ENCODE data around the gene ISG15. TPM values are rescaled to one million over a fixed set of nuclear protein-coding genes. Genes with fewer than 3 reads are reported as not detected.
"Not testable (repeated sequence)": the region's sequence is repeated elsewhere in the genome, so short reads cannot be mapped to it uniquely, and the experiment has no call there.

Gene ISG15
- total RNA-seq, 1 donor from 2014 or later = 11.0 TPM

GRCh38 chr1:992362-992761 is 20.9 kb upstream of the ISG15 start:
- no peak for FAIRE-seq
- DNase-seq (ENCODE audit: low spot score in 2 of 2) = no peak

GRCh38 chr1:993379-993995 is 19.8 kb upstream of the ISG15 start:
- DNase-seq (ENCODE audit: low spot score in 2 of 2) (no peak), FAIRE-seq (no peak)

GRCh38 chr1:994546-994945 is 18.8 kb upstream of the ISG15 start:
- not testable (repeated sequence) for FAIRE-seq; DNase-seq (ENCODE audit: low spot score in 2 of 2)

GRCh38 chr1:995665-996633 is 17.3 kb upstream of the ISG15 start:
- FAIRE-seq (no peak), DNase-seq (ENCODE audit: low spot score in 2 of 2) (no peak)

DNA sequence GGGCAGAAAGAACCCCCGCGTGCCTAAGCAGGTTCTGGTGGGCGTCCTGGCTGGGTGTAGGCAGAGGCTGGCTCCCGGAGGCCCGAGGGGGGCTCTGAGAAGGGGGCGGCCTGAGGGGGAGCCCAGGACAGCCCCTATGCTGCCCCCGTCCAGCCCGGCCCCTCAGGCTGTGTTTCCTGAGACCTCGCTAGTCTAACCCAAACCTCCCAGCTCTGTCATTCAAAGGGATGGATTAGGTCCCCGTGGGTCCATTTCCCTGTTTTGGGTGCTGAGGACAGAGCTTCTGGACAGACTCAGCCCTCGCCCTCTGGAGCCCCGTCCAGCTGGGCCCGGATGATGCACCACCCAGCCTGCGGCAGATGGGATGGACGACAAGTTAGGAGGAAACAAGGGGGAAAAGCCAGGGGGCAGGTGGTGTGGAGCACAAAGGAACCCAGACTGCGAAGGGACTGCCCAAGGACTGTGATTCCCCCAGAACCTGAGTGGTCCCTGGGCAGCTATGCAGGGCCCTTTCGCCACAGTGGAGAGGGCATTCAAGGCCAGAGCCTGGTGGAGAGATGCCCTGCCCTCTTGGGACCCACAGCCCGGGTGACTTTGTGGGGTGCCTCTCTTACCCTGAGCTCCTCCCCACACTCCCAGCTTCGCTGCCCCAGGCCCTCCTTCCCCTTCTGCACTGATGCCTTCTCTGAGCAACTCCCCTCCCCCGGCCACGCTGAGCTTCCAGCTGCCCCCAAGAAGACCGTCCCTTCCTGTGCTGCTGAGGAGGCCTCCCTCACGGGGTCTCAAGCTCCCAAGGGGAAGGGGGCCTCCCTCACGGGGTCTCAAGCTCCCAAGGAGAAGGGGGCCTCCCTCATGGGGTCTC is 16.2 kb upstream of the ISG15 start:
- DNase-seq (ENCODE audit: low spot score in 2 of 2) (no peak), FAIRE-seq (no peak)

- FAIRE-seq = no peak
- no peak for DNase-seq (ENCODE audit: low spot score in 2 of 2)
Measured at GRCh38 chr1:997713-997992, 15.6 kb upstream of the ISG15 start.

- DNase-seq (ENCODE audit: low spot score in 2 of 2) = peak in 1 of 2 donors; percentile 37
- no peak for FAIRE-seq
Measured at GRCh38 chr1:997993-998744, 15.1 kb upstream of the ISG15 start.

- DNase-seq (ENCODE audit: low spot score in 2 of 2) (no peak), FAIRE-seq (no peak)
Measured at GRCh38 chr1:998745-998994, 14.6 kb upstream of the ISG15 start.

- no peak for FAIRE-seq
Measured at GRCh38 chr1:998995-999724, 14.1 kb upstream of the ISG15 start.

GRCh38 chr1:999725-1000356 is 13.5 kb upstream of the ISG15 start, which contains the start of gene HES4:
TSS of gene HES4 (minus strand) at chr1:1000097. CDS start at chr1:999973, 124 bp downstream.
- FAIRE-seq = no peak
- peak; percentile 88 to 90 for DNase-seq (ENCODE audit: low spot score in 2 of 2)

More at GRCh38 chr1:998995-999724, 14.1 kb upstream of the ISG15 start:
- DNase-seq (ENCODE audit: low spot score in 2 of 2) = peak in 1 of 2 donors; percentile 65

DNA sequence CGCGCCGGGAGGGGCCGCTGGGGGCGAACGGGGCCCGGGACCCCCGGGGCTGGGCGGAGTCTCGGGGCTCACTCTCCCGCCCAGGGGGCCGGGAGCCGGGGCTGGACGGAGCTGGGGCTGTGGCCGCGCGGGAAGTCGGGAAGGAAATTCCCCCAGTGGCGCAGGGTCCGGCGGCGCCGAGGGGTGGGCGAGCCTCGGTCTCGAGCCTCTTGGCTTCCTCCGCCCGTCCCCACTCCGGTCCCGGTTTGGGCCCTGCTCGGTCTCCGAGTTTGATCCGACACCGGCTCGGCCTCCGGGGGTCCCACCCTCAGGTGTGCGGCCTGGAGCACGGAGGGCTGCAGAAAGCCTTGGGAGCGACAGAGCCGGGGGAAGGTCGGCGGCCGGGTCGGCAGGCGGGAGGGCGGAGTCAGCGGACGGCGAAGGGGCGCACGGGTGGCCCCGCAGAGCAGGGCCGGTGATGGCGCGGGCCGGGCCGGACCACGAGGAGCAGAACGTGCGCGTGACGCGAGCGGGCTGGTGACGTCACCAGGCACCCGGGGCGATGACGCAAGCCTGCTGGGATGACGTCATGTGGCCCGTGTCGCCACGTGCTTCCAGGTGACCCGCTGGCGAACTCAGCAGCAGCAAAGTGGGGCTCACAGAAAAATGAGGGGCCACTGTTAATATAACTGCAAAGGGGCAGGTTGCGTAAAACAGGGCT is 12.8 kb upstream of the ISG15 start:
- peak; percentile 85 to 94 for DNase-seq (ENCODE audit: low spot score in 2 of 2)
- FAIRE-seq = no peak

DNA sequence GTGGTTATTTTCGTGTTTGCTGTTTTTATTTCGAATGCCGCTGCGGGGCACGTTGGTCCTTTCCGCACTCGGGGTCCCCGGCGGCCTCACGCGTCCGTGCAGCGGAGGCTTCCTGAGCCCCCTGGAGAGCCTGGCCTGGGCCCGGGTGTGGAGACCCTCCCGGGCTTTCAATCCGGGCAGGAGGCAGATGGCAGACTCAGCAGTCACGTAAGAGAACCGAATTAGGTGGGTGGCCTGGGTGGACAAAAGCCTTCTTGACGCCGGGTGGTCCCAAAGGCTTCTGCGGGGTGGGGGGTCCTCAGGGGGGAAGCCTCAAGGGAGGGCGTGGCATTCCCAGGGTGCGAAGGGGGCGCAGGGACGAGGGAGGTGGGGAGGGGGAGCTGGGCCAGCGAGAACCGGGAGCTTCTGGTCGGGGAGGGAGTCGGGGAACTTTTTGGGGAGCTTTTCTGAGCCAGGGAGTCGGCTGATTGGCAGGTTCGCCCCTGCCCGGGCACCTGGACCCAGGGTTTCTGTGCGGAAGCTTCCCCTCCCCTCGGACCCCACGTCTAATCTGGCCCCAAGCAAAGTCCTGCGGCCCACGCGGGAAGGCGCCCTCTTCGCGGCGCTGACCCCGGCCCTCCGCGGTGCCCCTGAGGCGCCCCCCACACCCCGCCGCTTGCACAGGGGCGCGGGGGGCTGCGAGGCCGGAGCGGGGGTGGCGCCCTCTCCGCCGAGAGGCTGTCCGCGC is 12.1 kb upstream of the ISG15 start:
- DNase-seq (ENCODE audit: low spot score in 2 of 2) = peak in 1 of 2 donors; percentile 54

GRCh38 chr1:1003618-1004419 is 9.5 kb upstream of the ISG15 start:
- FAIRE-seq = no peak

More for the DNA sequence above, 12.1 kb upstream of the ISG15 start:
- FAIRE-seq = no peak

GRCh38 chr1:1004420-1004779 is 8.9 kb upstream of the ISG15 start:
- FAIRE-seq (no peak), DNase-seq (ENCODE audit: low spot score in 2 of 2) (no peak)

More at GRCh38 chr1:1003618-1004419, 9.5 kb upstream of the ISG15 start:
- no peak for DNase-seq (ENCODE audit: low spot score in 2 of 2)

GRCh38 chr1:1004780-1005697 is 8.3 kb upstream of the ISG15 start:
- FAIRE-seq = no peak

DNA sequence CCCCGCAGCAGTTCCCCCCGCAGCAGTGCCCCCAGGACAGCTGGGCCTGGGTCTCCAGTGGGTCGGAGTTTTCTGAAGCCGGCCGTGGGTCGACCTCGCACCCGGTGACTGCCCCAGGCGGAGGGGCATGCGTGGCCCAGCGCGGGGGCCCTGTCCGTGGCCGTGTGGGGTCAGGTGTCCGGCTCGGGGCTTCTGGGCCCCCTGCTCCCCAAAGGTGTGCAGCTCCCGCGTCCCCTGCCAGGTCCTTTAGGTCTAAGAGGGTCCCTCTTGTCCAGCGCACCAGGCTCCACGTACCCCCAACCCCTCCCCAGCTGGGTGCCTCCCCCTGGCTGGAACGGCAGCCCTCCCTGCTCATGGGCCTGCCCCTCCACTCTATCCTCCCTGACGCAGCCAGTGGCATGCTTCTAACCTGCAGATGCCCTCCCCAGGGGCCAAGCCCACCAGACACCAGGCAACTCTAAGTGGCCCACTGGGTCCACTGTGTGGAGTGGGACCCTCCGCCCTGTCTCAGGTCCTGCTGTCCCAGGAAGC is 7.5 kb upstream of the ISG15 start:
- no peak for FAIRE-seq
- DNase-seq (ENCODE audit: low spot score in 2 of 2) = no peak

More at GRCh38 chr1:1004780-1005697, 8.3 kb upstream of the ISG15 start:
- DNase-seq (ENCODE audit: low spot score in 2 of 2) = peak; percentile 51 to 63
